SU-DHL-6 (cell line): ENCODE data around the gene C2CD4C.

Experiments
- CTCF ChIP-seq: fragments of 200-600 bp; sonication (generic); IDR thresholded peaks from one replicate; pipeline ENCODE4 v1.5.1; 2017; ENCODE audit warnings: antibody characterized with exemption, mild to moderate bottlenecking, low read length, moderate library complexity; ENCODE audit not compliant: insufficient read depth, poor library complexity, severe bottlenecking
- EZH2phosphoT487 ChIP-seq: fragments of 200-600 bp; sonication (generic), shearing (Covaris generic); conservative IDR thresholded peaks from 2 replicates; pipeline ENCODE4 v1.6.1; 2018; ENCODE audit warnings: mild to moderate bottlenecking, antibody characterized with exemption, low read length, moderate library complexity, mixed read lengths

GRCh38 chr19:391726-392374, 17.1 kb downstream of the C2CD4C start:
- no peak for TF ChIP-seq CTCF
- no peak for TF ChIP-seq EZH2phosphoT487
